ENCODE measurements around the gene STX7.

DNA sequence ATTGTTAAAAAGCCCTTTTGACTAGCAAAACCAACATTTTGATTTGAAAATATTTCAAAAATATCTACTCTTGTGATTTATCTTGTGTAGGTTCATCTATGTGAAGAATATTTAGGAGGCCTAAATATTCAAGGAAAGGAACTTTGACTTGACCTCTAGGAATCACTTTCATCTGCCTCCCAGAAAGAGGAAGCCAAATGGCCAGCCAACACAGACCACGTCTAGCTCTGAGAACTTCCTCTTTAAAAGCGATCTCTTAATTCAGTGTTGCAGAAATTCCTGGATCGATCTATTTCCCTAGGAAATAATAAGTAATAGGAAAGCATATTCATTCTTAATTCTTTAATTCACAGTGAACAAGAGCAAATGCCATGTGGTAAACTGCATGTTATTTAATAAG lies 102.1 kb downstream of the STX7 start:
- TF ChIP-seq, protein P1, sequence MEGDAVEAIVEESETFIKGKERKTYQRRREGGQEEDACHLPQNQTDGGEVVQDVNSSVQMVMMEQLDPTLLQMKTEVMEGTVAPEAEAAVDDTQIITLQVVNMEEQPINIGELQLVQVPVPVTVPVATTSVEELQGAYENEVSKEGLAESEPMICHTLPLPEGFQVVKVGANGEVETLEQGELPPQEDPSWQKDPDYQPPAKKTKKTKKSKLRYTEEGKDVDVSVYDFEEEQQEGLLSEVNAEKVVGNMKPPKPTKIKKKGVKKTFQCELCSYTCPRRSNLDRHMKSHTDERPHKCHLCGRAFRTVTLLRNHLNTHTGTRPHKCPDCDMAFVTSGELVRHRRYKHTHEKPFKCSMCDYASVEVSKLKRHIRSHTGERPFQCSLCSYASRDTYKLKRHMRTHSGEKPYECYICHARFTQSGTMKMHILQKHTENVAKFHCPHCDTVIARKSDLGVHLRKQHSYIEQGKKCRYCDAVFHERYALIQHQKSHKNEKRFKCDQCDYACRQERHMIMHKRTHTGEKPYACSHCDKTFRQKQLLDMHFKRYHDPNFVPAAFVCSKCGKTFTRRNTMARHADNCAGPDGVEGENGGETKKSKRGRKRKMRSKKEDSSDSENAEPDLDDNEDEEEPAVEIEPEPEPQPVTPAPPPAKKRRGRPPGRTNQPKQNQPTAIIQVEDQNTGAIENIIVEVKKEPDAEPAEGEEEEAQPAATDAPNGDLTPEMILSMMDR (IDR thresholded peaks at IDR 0.05): no peak
- TF ChIP-seq EZH2phosphoT487 (IDR thresholded peaks at IDR 0.05): no peak

Data from neural progenitor cell (in vitro differentiated cells).